Left kidney (tissue), 1 donor: Measurements from ENCODE around the gene ANO2. TPM values are rescaled to one million over a fixed set of nuclear protein-coding genes. Genes with fewer than 3 reads are reported as not detected.

ENCODE experiments used
- polyA plus RNA-seq: library from polyadenylated mRNA; unstranded; fragments of 120-200 nt; gene quantifications from one replicate; pipeline ENCODE4 v1.2.1, GENCODE V29; 2013; ENCODE audit not compliant: insufficient read length

The ANO2 gene
- polyA plus RNA-seq, 1 donor, result 4.9 TPM

Other genes with a start within 250 kb of the ANO2 start
- 8.2 TPM for gene VWF, start 179.4 kb upstream of the ANO2 start, polyA plus RNA-seq